ENCODE measurements around the gene VLDLR. TPM values are rescaled to one million over a fixed set of nuclear protein-coding genes. Genes with fewer than 3 reads are reported as not detected.
A peak's percentile ranks its signal among the peaks of the same experiment; 100 is the strongest.

VLDLR gene
- 21.8 TPM for total RNA-seq

DNA sequence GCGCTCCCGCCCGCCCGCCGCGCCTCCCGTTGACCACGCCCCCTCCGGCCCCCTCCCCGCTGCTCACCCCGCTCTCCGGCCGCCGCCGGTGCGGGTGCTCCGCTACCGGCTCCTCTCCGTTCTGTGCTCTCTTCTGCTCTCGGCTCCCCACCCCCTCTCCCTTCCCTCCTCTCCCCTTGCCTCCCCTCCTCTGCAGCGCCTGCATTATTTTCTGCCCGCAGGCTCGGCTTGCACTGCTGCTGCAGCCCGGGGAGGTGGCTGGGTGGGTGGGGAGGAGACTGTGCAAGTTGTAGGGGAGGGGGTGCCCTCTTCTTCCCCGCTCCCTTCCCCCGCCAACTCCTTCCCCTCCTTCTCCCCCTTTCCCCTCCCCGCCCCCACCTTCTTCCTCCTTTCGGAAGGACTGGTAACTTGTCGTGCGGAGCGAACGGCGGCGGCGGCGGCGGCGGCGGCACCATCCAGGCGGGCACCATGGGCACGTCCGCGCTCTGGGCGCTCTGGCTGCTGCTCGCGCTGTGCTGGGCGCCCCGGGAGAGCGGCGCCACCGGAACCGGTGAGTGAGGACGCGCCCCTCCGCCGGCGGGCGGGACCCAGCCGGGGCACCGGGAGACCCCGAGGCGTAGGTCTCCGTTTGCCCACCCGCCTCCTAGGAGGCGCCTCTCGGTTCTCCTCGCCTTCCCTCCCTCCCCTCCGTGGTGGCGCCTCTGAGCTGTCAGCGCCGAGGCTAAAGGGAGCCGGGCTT lies at the start of gene VLDLR:
VLDLR (plus strand) TSS at position 66 of the 739 bp plus-strand sequence; CDS start at position 469, 403 bp downstream.
- peak; percentile 55 for DNase-seq (ENCODE audit: low spot score)

DNA sequence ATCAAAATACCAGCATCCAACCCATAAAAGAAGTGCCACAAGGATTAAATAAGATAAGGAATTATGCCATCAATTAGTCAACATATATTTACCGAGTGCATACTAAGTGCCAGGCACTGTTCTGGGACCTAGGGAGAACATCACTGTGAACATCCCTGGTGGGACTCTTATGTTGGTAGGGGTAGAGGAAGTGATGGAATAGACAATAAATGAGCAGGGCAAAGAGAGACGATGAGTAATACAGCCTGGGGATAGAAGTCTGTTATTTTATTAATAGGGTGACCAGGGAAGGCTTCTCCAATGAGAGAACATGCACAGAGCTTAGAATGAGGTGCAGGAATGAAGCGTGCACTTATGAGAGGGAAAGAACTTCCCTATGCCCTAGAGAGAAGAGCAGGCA lies 47.4 kb upstream of the VLDLR start:
- DNase-seq (ENCODE audit: low spot score), result no peak

DNA sequence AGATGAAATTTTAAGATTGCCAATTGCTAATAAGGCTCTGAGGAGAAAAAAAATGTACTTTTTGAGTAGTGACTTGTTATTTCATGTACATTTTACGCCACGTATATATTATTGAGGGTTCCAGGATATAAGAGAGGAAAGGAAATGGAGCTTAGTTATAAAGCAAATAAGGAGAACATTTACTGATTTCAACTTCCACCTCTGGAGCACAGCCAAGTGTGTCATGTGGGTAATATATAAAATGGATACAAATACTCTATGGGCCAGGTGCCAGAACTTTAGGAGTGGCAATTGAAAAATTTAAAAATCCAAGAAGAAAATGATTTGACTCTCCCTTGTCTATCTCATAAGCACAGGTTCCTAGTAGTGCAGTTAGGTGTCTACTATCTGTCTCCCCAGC lies 45.0 kb upstream of the VLDLR start:
- DNase-seq (ENCODE audit: low spot score), result no peak

DNA sequence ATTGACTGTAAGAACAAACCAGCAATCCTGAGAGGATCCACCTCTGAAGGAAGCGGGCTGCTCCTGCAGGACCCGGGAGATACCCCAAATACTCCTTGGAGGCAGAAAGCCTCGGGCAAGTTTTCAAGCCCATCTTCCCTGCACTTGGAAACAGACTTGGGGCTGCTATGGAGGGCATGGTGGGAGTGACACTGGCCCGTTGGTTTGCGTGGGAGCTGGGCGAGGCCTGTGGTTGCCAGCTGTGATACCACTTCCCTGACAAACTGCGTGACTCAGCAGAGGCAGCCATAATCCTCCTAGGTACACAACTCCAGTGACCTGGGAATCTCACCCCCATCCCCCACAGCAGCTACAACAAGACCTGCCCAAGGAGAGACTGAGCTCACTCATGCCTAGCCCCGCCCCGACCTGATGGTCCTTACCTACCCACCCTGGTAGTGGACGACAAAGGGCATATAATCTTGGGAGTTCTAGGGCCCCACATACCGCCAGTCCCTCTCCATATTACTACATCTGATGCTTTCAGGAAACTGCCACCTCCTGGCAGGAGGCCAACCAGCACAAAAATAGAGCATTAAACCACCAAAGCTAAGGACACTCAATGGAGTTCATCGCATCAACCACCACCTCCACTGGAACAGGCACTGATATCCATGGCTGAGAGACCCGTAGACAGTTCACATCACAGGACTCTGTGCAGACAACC lies 38.1 kb upstream of the VLDLR start:
- DNase-seq (ENCODE audit: low spot score), result no peak

DNA sequence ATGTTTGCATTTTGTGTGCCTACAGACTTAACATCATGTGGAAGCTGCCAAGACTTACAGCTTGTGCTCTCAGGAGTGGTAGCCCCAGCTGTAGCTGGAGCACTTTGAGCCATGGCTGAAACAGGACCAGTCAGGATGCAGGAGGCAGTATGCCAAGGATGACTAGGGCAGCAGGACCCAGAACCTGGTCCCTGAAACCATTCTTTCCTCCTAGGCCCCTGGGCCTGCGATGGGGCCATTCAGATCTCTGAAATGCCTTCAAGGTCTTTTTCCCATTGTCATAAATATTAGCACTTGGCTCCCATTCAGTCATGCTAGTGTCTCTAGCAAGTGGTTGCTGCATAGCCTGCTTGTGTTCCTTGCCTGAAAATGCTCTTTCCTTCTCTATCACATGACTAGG lies 29.6 kb upstream of the VLDLR start:
- no peak for DNase-seq (ENCODE audit: low spot score)

DNA sequence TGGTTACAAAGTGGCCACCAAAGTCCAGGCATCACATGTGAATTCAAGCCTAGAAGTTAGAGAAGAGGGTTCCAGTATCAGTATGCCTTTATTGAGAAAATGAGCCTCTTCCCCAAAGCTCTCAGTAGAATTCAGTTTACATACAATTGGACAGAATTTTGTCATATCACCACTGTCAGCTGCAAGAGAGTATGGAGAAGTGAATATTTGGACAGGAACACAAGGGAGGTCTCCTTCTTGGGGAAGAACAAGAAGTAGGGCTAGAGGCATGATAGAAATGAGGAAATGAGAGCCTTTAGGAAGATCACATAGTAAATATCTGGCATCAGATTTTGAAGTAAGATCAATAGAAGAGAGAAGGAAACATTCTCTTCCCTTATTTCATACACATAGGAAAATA lies 27.8 kb upstream of the VLDLR start:
- DNase-seq (ENCODE audit: low spot score), result no peak

DNA sequence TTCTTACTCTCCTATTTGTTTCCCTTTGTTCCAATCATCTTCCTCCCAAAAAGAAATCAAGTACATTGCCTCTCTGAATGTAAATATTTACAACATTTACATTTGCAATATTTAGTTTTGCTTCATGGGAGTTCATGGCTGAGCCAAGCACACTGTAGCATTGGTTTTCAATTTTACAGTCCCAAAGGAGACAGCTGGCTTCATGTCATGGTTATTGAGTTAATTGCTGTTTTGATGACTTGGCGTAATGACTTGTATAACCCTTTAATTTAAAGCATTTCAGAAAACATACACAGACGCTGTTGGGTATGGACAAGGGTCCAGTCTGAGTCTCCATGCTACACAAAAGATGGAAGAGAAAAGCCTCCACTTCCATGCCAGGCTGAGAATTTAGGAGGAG lies 25.6 kb upstream of the VLDLR start:
- no peak for DNase-seq (ENCODE audit: low spot score)

DNA sequence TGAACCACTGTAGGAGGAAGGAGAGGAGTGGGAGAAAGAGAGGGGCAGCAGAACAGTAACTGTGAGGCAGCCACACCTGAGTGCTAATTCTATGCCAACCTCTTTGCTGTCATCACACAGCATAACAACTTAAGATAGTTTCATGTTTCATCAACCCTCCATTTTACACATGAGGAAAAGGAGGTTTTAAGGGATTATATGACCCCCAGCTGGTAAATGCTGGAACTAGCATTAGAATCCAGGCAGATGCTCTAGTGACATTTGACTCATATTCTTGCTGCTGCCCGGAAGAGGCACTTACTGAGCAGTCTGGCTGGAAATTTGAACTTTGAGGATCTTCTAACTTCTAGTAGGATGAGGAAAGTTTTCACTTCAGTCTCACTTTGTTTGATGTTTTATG lies 24.1 kb upstream of the VLDLR start:
- DNase-seq (ENCODE audit: low spot score), result no peak

DNA sequence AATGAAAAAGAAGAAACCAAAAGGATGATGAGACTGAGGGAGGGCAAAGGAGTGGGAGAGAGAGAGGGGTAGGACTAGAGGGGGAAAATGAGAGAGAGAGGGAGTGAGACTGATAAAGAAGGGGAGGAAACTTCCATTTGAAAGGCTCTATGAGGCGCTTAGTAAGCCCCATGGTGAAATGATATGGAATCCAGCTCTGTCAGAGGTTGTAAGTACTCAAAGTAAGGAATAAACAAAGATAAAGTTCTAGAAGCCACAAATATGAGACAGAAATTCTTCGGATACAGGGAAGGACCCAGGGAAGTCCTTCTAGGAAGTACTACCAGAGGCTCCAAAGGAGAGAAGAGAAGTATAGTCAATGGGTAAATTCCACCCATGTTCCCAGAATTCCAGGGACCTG lies 21.7 kb upstream of the VLDLR start:
- no peak for DNase-seq (ENCODE audit: low spot score)

DNA sequence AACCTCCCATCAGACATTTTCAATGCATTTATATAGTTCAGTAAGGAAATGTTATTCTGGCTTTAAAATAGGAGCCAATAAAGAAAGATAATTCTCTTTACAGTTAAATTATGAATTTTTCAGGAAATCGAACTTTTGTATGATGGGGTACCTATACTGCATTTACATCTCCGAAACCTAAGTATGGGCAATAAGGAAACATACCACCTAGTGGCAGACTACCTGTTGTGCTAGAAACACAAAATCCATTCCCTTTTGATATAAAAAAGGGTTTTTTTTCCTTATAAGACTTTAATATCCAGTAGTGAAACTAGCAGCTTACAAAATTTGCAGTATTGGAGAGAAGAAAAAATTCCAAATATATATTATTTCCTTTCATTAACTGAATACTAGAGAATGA lies 21.3 kb upstream of the VLDLR start:
- no peak for DNase-seq (ENCODE audit: low spot score)

DNA sequence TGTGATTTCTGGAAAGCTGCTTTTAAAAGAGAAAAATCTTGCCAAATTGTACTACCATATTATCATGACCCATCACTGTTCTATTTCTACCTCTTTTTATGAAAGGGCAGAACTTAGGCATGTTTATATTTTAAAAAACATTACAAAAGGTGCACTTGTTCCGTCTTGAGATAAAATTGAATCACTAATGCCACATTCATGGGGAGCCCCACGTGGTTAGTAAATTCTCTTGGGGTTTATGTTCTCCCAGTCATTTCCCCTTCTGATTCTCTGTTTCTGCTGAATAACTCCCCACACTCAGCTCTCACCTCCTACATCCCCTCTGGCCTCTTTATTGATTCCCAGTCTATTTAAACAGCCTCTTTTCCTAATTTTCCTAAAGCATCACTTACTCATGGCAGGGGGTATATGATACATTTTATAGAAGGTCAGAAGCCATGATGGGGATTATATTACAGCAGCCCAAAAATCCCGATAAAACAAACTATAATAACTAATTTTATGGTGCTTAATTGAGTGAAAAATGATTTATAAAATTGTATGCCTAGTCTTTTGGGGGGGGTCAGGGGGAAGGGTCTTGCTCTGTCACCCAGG lies 19.7 kb upstream of the VLDLR start:
- no peak for DNase-seq (ENCODE audit: low spot score)

DNA sequence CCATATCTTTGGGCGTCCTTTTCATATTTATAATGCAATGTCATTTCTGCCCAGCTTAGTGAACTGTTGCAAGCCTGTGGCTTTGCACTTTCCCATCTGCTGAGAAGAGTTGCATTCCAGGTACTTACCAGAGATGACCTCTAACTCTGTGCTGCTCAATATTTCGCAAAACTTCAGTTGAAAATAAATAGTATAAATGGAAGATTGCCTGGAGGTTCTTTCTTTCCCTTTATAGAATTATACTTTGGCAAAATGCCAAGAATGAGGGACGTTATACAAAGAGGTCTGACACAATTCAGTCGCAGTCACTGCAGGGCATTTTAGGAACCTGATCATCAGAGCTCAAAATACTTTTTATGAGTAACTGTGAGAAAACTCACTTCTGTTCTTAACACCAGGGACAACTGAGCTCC lies 18.9 kb upstream of the VLDLR start:
- no peak for DNase-seq (ENCODE audit: low spot score)

DNA sequence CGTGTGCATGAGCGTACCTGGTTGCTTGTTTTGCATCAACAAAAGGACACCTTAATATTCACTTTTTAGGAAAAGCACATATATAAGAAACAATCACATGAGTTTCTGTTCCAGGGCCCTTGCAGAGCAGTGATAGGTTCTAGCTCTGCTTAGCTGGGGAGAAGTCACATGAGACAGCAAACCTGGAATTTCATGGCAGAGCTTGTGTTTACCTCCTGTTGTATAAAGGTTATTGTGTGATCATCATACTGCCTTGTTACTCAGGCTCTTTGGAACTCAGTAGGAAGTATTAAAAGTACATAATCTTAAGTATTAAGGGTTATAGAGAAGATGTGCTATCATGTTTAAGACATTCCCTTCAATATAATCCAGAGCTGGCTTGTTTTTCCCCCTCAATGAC lies 18.0 kb upstream of the VLDLR start:
- no peak for DNase-seq (ENCODE audit: low spot score)

DNA sequence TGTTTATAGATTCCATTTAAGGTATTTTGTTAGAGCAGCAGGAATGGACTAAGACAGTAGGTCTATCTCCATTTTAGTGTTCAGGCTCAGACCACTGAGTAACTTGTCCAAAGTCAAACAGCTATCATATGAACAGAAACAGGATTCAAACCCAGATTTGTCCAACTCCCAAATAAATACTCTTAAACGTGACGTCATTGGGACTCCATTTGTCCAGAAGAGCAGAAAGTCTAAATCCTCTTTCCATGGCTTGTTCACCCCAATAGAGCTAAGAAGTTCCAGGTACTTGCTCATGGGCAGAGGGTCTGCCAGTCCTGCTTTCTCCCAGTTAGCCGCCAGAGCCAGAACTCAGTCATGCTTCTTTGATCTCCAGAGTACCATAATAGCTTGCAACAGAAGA lies 16.3 kb upstream of the VLDLR start:
- DNase-seq (ENCODE audit: low spot score), result no peak

DNA sequence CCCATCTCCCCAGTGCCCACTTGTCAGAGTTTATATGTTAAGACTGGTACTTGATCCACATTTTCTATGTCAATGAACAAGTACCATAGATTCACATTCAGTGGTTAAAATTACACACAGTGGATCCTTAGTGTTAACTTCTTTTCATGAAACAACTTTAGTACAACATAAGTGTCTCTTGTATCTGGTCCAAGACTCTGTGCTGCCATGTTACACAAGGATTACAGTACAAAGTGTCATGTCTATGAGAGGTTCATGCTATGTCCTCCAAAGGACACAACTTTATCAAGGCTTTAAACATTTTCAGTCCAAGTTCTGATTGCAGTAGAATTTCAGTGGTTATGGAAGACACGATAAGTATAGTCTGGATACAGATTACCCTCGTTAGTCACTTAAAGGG lies 13.3 kb upstream of the VLDLR start:
- DNase-seq (ENCODE audit: low spot score), result no peak

DNA sequence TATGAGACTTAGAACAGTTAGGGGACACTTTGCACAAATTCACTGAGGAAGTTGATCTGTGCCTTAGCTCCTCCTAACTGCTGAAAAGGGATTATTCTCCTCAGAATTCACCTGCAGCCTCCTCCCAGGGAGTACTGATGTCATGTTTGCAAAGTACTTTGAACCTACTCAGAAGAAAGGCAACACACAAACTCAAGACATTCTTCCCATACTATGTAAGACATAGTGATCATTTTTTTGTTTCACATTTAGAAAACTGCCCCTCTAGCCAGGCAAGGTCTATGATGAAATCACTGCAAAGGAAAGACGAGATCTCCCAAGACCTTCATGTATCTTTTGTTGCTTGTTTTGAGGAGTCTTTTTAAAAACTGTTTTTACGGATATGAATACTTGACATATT lies 10.6 kb upstream of the VLDLR start:
- no peak for DNase-seq (ENCODE audit: low spot score)

DNA sequence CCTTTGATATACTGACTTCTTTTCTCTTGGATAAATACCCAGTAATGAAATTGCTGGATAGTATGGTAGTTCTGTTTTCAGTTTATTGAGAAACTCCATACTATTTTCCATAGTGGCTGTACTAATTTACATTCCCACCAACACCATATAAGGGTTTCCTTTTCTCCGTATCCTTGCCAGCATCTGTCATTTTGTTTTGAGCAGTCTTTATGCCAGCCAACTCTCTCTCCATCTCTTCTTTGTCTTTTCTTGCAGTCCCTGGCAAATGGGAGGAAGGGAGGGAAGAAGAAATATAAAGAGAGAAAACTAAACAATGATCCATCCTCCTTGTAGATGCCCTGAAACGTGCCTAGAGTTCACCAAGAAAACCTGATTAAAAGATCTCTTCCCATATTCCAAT lies 9.6 kb upstream of the VLDLR start:
- no peak for DNase-seq (ENCODE audit: low spot score)

DNA sequence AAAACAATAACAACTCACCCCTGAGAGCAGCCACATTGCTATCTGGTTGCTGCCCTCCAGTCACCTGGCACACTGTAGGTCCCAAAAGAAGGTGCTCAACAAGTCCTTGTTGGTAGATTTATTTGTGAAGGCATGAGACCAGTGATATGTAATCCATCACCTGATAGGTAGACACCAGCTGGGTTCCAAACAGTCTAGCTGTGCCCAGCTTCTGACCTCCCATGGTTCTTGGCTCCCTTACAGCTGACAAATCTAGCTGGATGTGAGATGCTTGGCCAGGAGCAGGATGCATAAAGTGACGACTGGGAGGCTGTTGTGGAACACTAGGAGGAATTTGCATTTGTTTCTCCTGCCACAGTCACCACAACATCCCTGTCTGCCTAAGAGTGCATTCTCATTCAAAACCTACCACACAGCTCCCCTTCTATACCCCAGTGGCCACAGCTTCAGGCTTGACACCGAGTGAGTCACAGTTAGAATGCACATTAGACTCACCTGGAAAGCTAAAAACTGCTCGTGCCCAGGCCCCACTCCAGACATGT lies 7.8 kb upstream of the VLDLR start:
- no peak for DNase-seq (ENCODE audit: low spot score)

DNA sequence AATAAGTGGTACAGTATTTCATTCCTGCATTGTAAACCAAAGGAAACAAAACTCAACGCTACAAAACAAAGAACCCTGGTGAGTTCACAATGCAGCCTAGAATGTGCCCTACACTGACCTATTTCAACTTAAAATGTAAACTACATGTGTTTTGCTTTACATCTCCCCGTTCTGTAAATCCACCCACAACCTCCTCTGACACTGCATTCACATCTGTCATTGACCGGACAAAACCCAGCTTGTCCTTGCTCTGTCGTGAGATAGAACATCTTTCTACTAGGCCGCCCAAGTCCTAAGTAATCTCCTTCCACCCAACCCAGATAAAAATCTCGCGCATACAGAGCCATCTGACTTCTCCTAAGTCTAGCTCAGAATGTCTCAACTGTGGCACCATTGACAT lies 6.1 kb upstream of the VLDLR start:
- no peak for DNase-seq (ENCODE audit: low spot score)

DNA sequence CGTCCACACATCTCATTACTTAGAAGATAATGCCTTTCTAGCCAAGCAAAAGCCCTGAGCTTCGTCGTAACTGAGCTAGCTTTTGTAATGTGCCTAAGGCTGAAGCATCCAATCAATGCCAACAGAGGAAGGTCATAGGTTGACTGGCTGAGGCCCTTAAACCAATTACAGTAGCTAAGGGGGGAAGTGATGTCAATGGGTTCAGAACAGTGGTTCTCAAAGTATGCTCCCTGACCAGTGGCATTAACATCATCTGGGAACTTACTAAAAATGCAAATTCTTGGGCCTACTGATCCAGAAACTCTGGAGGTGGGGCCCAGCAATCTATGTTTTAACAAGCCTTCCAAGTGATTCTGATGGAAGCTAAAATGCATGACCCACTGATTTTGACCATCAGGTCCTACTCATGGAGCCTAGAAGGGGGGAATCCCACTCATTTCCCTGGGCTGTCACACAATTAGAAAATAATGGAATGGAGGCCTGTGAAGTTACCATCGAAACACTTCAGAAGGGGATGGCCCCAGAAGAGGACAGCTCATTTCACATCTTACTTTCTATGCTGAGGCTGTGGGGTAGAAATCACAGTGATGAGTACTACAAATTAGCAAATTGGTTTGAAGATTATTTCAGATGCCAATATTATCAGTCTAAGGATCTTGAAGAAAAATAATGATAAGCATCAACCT lies 4.8 kb upstream of the VLDLR start:
- DNase-seq (ENCODE audit: low spot score), result no peak

DNA sequence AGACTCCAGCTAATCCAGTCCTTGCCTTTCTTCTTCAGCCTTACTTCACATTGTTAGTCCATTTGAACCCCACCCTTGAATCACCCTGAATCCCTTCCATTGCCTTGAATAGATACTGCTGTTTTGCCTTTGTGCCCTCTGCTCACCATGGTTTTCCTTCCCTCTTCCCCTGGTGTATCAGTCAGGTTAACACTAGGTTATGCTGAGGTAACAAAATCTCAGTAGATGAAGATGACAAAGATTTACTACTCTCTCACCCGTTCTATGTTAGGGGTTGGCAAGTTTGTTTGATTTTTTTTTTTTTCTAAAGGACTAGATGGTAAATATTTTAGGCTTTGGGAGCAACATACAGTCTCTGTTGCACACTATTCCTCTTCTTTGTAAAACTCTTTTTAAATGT lies 3.3 kb upstream of the VLDLR start:
- DNase-seq (ENCODE audit: low spot score), result no peak
